ENCODE data around the gene CENPT.
"Not testable (repeated sequence)": the region's sequence is repeated elsewhere in the genome, so short reads cannot be mapped to it uniquely, and the experiment has no call there.

The CENPT gene

GRCh38 chr16:67842509-67843342, 4.8 kb downstream of the CENPT start:
- peak overlapping the region; percentile 76 for H3K4me3 ChIP-seq (ENCODE audit: low read depth, low read length)
- TF ChIP-seq CTCF (IDR thresholded peaks at IDR 0.05; ENCODE audit: control insufficient read depth, extremely low read depth, insufficient read depth), result peak; percentile 18; the same call in 1 of the 2 replicates
- DNase-seq (ENCODE audit: low read depth), result no peak

GRCh38 chr16:67841816-67842508, 5.5 kb downstream of the CENPT start, which contains the start of gene THAP11:
TSS of gene THAP11 (plus strand) at chr16:67842320. CDS start at chr16:67842555, 235 bp downstream.
- peak within 1 kb of the TSS; percentile 76 for H3K4me3 ChIP-seq (ENCODE audit: low read depth, low read length)
- TF ChIP-seq CTCF (IDR thresholded peaks at IDR 0.05; ENCODE audit: control insufficient read depth, extremely low read depth, insufficient read depth), result peak; percentile 89

GRCh38 chr16:67841198-67841815, 6.2 kb downstream of the CENPT start:
- H3K4me3 ChIP-seq (ENCODE audit: low read depth, low read length), result peak overlapping the region; percentile 76
- DNase-seq (ENCODE audit: low read depth), result no peak
- no peak for TF ChIP-seq CTCF (IDR thresholded peaks at IDR 0.05; ENCODE audit: control insufficient read depth, extremely low read depth, insufficient read depth)

More at GRCh38 chr16:67841816-67842508, 5.5 kb downstream of the CENPT start, which contains the start of gene THAP11:
- DNase-seq (ENCODE audit: low read depth), result peak; percentile 88

GRCh38 chr16:67837811-67838210, 9.7 kb downstream of the CENPT start:
- TF ChIP-seq CTCF (IDR thresholded peaks at IDR 0.05; ENCODE audit: control insufficient read depth, extremely low read depth, insufficient read depth), result no peak
- no peak for DNase-seq (ENCODE audit: low read depth)
- H3K4me3 ChIP-seq (ENCODE audit: low read depth, low read length), result no peak overlapping the region

GRCh38 chr16:67837190-67837589, 10.3 kb downstream of the CENPT start:
- DNase-seq (ENCODE audit: low read depth), result not testable (repeated sequence)

GRCh38 chr16:67834242-67834614, 13.3 kb downstream of the CENPT start:
- no peak for TF ChIP-seq CTCF (IDR thresholded peaks at IDR 0.05; ENCODE audit: control insufficient read depth, extremely low read depth, insufficient read depth)
- DNase-seq (ENCODE audit: low read depth), result no peak
- H3K4me3 ChIP-seq (ENCODE audit: low read depth, low read length), result peak overlapping the region; percentile 73

More at GRCh38 chr16:67837190-67837589, 10.3 kb downstream of the CENPT start:
- not testable (repeated sequence) for H3K4me3 ChIP-seq (ENCODE audit: low read depth, low read length)

All from LNCaP clone FGC (cell line).